ENCODE results near the gene GSAP.
"Not testable (repeated sequence)": the region's sequence is repeated elsewhere in the genome, so short reads cannot be mapped to it uniquely, and the experiment has no call there.

Gene GSAP

GRCh38 chr7:77354914-77355313 is 61.2 kb downstream of the GSAP start:
- no peak overlapping the region for H3K27ac ChIP-seq (ENCODE audit: low read depth, low read length)
- H3K4me3 ChIP-seq (ENCODE audit: low read length): no peak overlapping the region
- peaks cover 5% of the 10 kb centered on the region; the same call in 1 of the 2 replicates for H3K4me1 ChIP-seq (ENCODE audit: insufficient read depth, low read length)
- no peaks in the 10 kb centered on the region for H3K27me3 ChIP-seq (ENCODE audit: insufficient read depth, low read length)
- H3K9ac ChIP-seq (ENCODE audit: low read depth, low read length): no peak overlapping the region
- WGBS: 97% methylated on average over 8 of the region's 9 CpGs
- H3K36me3 ChIP-seq (ENCODE audit: insufficient read depth, low read length): no peaks in the 10 kb centered on the region
- H3K9me3 ChIP-seq (ENCODE audit: insufficient read depth, low read depth, low read length): no peaks in the 10 kb centered on the region

GRCh38 chr7:77354484-77354883 is 61.7 kb downstream of the GSAP start:
- H3K9me3 ChIP-seq (ENCODE audit: insufficient read depth, low read depth, low read length): no peaks in the 10 kb centered on the region
- WGBS: 100% methylated on average over 1 of the region's 2 CpGs
- no peak overlapping the region for H3K27ac ChIP-seq (ENCODE audit: low read depth, low read length)
- H3K4me3 ChIP-seq (ENCODE audit: low read length): no peak overlapping the region
- peaks cover 5% of the 10 kb centered on the region; the same call in 1 of the 2 replicates for H3K4me1 ChIP-seq (ENCODE audit: insufficient read depth, low read length)
- no peak overlapping the region for H3K9ac ChIP-seq (ENCODE audit: low read depth, low read length)
- H3K36me3 ChIP-seq (ENCODE audit: insufficient read depth, low read length): no peaks in the 10 kb centered on the region
- no peaks in the 10 kb centered on the region for H3K27me3 ChIP-seq (ENCODE audit: insufficient read depth, low read length)

- Histone ChIP-seq H3K27me3 (ENCODE audit: insufficient read depth, low read length) (no peaks in the 10 kb centered on the region), H3K9me3 (ENCODE audit: insufficient read depth, low read depth, low read length) (no peaks in the 10 kb centered on the region), H3K4me1 (ENCODE audit: insufficient read depth, low read length) (peaks cover 6% of the 10 kb centered on the region; the same call in 1 of the 2 replicates), H3K4me3 (ENCODE audit: low read length) (no peak overlapping the region), H3K9ac (ENCODE audit: low read depth, low read length) (no peak overlapping the region), H3K36me3 (ENCODE audit: insufficient read depth, low read length) (no peaks in the 10 kb centered on the region), H3K27ac (ENCODE audit: low read depth, low read length) (no peak overlapping the region)
- 60% methylated on average over 5 of the region's 6 CpGs for WGBS
Observed at GRCh38 chr7:77353911-77354310, 62.2 kb downstream of the GSAP start.

DNA sequence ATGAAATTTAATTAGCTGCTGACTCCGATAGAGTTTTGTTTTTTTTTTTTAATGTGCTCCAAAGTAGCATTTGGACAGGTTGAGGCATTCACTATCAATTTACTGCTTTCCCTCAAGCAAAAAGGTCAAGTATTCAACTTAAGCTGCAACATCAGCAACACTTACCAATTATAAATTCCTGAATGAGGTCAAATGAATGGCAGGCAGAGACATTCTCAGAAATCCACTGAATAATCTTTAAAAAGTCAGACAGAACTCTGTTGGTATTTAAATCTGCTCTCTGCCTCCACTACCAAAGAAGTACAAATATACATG is 62.8 kb downstream of the GSAP start:
- Histone ChIP-seq H3K27ac (ENCODE audit: low read depth, low read length) (no peak overlapping the region), H3K9me3 (ENCODE audit: insufficient read depth, low read depth, low read length) (no peaks in the 10 kb centered on the region), H3K27me3 (ENCODE audit: insufficient read depth, low read length) (no peaks in the 10 kb centered on the region), H3K4me3 (ENCODE audit: low read length) (no peak overlapping the region), H3K36me3 (ENCODE audit: insufficient read depth, low read length) (no peaks in the 10 kb centered on the region), H3K4me1 (ENCODE audit: insufficient read depth, low read length) (peaks cover 11% of the 10 kb centered on the region; the same call in 1 of the 2 replicates), H3K9ac (ENCODE audit: low read depth, low read length) (no peak overlapping the region)
- WGBS: 88% methylated on average over 1 of the region's 1 CpG

GRCh38 chr7:77352665-77353406 is 63.3 kb downstream of the GSAP start:
- Histone ChIP-seq H3K27me3 (ENCODE audit: insufficient read depth, low read length) (no peaks in the 10 kb centered on the region), H3K36me3 (ENCODE audit: insufficient read depth, low read length) (no peaks in the 10 kb centered on the region), H3K9ac (ENCODE audit: low read depth, low read length) (no peak overlapping the region), H3K4me1 (ENCODE audit: insufficient read depth, low read length) (peaks cover 14% of the 10 kb centered on the region; the same call in 1 of the 2 replicates), H3K27ac (ENCODE audit: low read depth, low read length) (no peak overlapping the region), H3K4me3 (ENCODE audit: low read length) (no peak overlapping the region), H3K9me3 (ENCODE audit: insufficient read depth, low read depth, low read length) (no peaks in the 10 kb centered on the region)
- 89% methylated on average over 4 of the region's 4 CpGs for WGBS

GRCh38 chr7:77351539-77352004 is 64.6 kb downstream of the GSAP start:
- no peaks in the 10 kb centered on the region for H3K36me3 ChIP-seq (ENCODE audit: insufficient read depth, low read length)
- no peak overlapping the region for H3K9ac ChIP-seq (ENCODE audit: low read depth, low read length)
- whole genome bisulfite sequencing: 69% methylated on average over 5 of the region's 5 CpGs
- no peaks in the 10 kb centered on the region for H3K27me3 ChIP-seq (ENCODE audit: insufficient read depth, low read length)
- no peak overlapping the region for H3K27ac ChIP-seq (ENCODE audit: low read depth, low read length)
- peaks cover 14% of the 10 kb centered on the region; the same call in 1 of the 2 replicates for H3K4me1 ChIP-seq (ENCODE audit: insufficient read depth, low read length)
- no peak overlapping the region for H3K4me3 ChIP-seq (ENCODE audit: low read length)
- H3K9me3 ChIP-seq (ENCODE audit: insufficient read depth, low read depth, low read length): no peaks in the 10 kb centered on the region

- Histone ChIP-seq H3K9ac (ENCODE audit: low read depth, low read length) (no peak overlapping the region), H3K4me3 (ENCODE audit: low read length) (no peak overlapping the region), H3K27me3 (ENCODE audit: insufficient read depth, low read length) (no peaks in the 10 kb centered on the region), H3K36me3 (ENCODE audit: insufficient read depth, low read length) (no peaks in the 10 kb centered on the region), H3K27ac (ENCODE audit: low read depth, low read length) (no peak overlapping the region), H3K9me3 (ENCODE audit: insufficient read depth, low read depth, low read length) (no peaks in the 10 kb centered on the region), H3K4me1 (ENCODE audit: insufficient read depth, low read length) (peaks cover 14% of the 10 kb centered on the region; the same call in 1 of the 2 replicates)
Observed at GRCh38 chr7:77349141-77349540, 67.0 kb downstream of the GSAP start.

DNA sequence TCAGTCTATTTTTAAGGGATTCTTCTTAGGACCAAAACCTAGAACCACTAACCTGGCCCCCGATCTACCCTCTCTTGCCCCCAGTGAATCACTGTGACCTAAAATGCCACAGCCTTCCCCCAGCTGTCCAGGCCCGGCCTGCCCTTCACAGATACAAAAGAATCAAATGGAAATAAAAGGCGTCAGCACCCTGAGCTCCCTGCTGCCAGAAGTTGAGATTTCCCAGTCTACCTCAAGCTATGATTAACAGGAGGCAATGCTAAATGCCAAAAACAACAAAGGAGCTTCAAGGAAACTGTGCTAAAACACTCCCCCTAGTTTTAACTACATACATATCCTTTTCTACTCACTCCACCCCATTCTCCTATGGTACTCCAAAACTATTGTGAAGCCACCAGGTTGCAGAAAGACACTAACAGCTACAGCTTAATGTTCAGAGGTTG is 67.8 kb downstream of the GSAP start:
- Histone ChIP-seq H3K9me3 (ENCODE audit: insufficient read depth, low read depth, low read length) (no peaks in the 10 kb centered on the region), H3K4me3 (ENCODE audit: low read length) (no peak overlapping the region), H3K4me1 (ENCODE audit: insufficient read depth, low read length) (peaks cover 14% of the 10 kb centered on the region; the same call in 1 of the 2 replicates), H3K36me3 (ENCODE audit: insufficient read depth, low read length) (no peaks in the 10 kb centered on the region), H3K27me3 (ENCODE audit: insufficient read depth, low read length) (no peaks in the 10 kb centered on the region), H3K27ac (ENCODE audit: low read depth, low read length) (no peak overlapping the region), H3K9ac (ENCODE audit: low read depth, low read length) (no peak overlapping the region)
- 40% methylated on average over 3 of the region's 3 CpGs for WGBS

DNA sequence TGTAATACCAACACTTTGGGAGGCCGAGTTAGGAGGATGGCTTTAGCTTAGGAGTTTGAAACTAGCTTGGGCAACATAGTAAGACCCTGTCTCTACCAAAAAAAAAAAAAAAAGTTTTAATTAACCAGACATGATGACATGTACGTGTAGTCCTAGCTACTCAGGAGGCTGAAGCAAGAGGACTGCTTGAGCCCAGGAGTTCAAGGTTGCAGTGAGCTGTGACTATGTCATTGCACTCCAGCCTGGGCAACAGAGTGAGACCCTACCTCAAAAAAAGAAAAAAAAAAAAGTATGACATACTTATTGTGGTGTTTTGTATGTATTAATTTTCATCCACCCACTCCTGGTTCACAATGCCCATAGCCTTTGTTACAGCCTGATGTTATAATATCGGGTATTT is 69.7 kb downstream of the GSAP start:
- H3K36me3 ChIP-seq (ENCODE audit: insufficient read depth, low read length): no peaks in the 10 kb centered on the region
- H3K4me1 ChIP-seq (ENCODE audit: insufficient read depth, low read length): peaks cover 9% of the 10 kb centered on the region; the same call in 1 of the 2 replicates
- no peak overlapping the region for H3K27ac ChIP-seq (ENCODE audit: low read depth, low read length)
- no peaks in the 10 kb centered on the region for H3K9me3 ChIP-seq (ENCODE audit: insufficient read depth, low read depth, low read length)
- no peak overlapping the region for H3K9ac ChIP-seq (ENCODE audit: low read depth, low read length)
- H3K4me3 ChIP-seq (ENCODE audit: low read length): no peak overlapping the region
- H3K27me3 ChIP-seq (ENCODE audit: insufficient read depth, low read length): no peaks in the 10 kb centered on the region
- 91% methylated on average over 3 of the region's 3 CpGs for WGBS

GRCh38 chr7:77345426-77345825 is 70.7 kb downstream of the GSAP start:
- not testable (repeated sequence) for H3K27ac ChIP-seq (ENCODE audit: low read depth, low read length); H3K9me3 ChIP-seq (ENCODE audit: insufficient read depth, low read depth, low read length); H3K9ac ChIP-seq (ENCODE audit: low read depth, low read length); H3K4me3 ChIP-seq (ENCODE audit: low read length); H3K36me3 ChIP-seq (ENCODE audit: insufficient read depth, low read length); H3K4me1 ChIP-seq (ENCODE audit: insufficient read depth, low read length); H3K27me3 ChIP-seq (ENCODE audit: insufficient read depth, low read length)
- 53% methylated on average over 9 of the region's 9 CpGs for WGBS

DNA sequence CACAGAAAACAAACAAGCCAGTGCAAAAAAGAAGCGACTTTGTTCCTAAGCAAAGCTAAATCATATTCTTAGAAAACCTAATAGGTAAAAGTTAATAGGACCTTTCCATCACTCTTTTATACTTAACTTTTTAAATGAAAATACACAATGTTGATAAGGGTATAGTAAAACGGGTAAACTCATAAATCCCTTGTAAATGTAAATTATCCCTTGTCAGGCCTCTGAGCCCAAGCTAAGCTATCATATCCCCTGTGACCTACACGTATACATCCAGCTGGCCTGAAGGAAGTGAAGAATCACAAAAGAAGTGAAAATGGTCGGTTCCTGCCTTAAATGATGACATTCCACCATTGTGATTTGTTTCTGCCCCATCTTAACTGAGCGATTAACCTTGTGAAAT is 76.4 kb downstream of the GSAP start:
- Histone ChIP-seq H3K4me3 (ENCODE audit: low read length) (no peak overlapping the region), H3K27ac (ENCODE audit: low read depth, low read length) (no peak overlapping the region), H3K4me1 (ENCODE audit: insufficient read depth, low read length) (no peaks in the 10 kb centered on the region), H3K27me3 (ENCODE audit: insufficient read depth, low read length) (no peaks in the 10 kb centered on the region), H3K9ac (ENCODE audit: low read depth, low read length) (no peak overlapping the region), H3K36me3 (ENCODE audit: insufficient read depth, low read length) (no peaks in the 10 kb centered on the region), H3K9me3 (ENCODE audit: insufficient read depth, low read depth, low read length) (no peaks in the 10 kb centered on the region)
- 78% methylated on average over 3 of the region's 5 CpGs for WGBS
